ENCODE results near the gene CGB5. TPM values are rescaled to one million over a fixed set of nuclear protein-coding genes. Genes with fewer than 3 reads are reported as not detected.
"Not testable (repeated sequence)": the region's sequence is repeated elsewhere in the genome, so short reads cannot be mapped to it uniquely, and the experiment has no call there.

CGB5 gene
- total RNA-seq, 1 donor from 2014 or later = not detected

GRCh38 chr19:49056101-49056901 lies 12.7 kb downstream of the CGB5 start:
- no peak for FAIRE-seq
- peak; percentile 68 to 79 for DNase-seq (ENCODE audit: low spot score in 2 of 2)

GRCh38 chr19:49056902-49057596 lies 13.4 kb downstream of the CGB5 start:
- not testable (repeated sequence) for FAIRE-seq; DNase-seq (ENCODE audit: low spot score in 2 of 2)

GRCh38 chr19:49057636-49058234 lies 14.1 kb downstream of the CGB5 start, which contains the start of gene CGB7:
Gene CGB7 (minus strand): TSS chr19:49057749. CDS start chr19:49055375, 2,374 bp downstream.
- DNase-seq (ENCODE audit: low spot score in 2 of 2) = peak; percentile 51 to 73
- FAIRE-seq = no peak

GRCh38 chr19:49058562-49058961 lies 14.9 kb downstream of the CGB5 start:
- peak; percentile 20 to 28 for DNase-seq (ENCODE audit: low spot score in 2 of 2)

GRCh38 chr19:49059053-49059452 lies 15.4 kb downstream of the CGB5 start:
- FAIRE-seq (no peak), DNase-seq (ENCODE audit: low spot score in 2 of 2) (no peak)

More at GRCh38 chr19:49058562-49058961, 14.9 kb downstream of the CGB5 start:
- no peak for FAIRE-seq

- FAIRE-seq (no peak), DNase-seq (ENCODE audit: low spot score in 2 of 2) (no peak)
These were observed 17.4 kb downstream of the CGB5 start for GRCh38 chr19:49061000-49061399.

- FAIRE-seq (no peak), DNase-seq (ENCODE audit: low spot score in 2 of 2) (no peak)
These were observed 17.8 kb downstream of the CGB5 start for GRCh38 chr19:49061445-49061844.

GRCh38 chr19:49064029-49064629 lies 20.5 kb downstream of the CGB5 start:
- FAIRE-seq (no peak), DNase-seq (ENCODE audit: low spot score in 2 of 2) (no peak)

GRCh38 chr19:49064768-49065611 lies 21.3 kb downstream of the CGB5 start, which contains the start of gene NTF4:
Gene NTF4 (minus strand): TSS chr19:49064818. CDS start chr19:49061997, 2,821 bp downstream.
- FAIRE-seq (no peak), DNase-seq (ENCODE audit: low spot score in 2 of 2) (peak in 1 of 2 donors; percentile 31)

GRCh38 chr19:49065905-49066512 lies 22.4 kb downstream of the CGB5 start:
- DNase-seq (ENCODE audit: low spot score in 2 of 2) (peak in 1 of 2 donors; percentile 31), FAIRE-seq (no peak)

GRCh38 chr19:49067554-49067953 lies 23.9 kb downstream of the CGB5 start:
- DNase-seq (ENCODE audit: low spot score in 2 of 2) = peak in 1 of 2 donors; percentile 33
- no peak for FAIRE-seq

GRCh38 chr19:49069026-49069425 lies 25.4 kb downstream of the CGB5 start:
- FAIRE-seq (no peak), DNase-seq (ENCODE audit: low spot score in 2 of 2) (no peak)

GRCh38 chr19:49070416-49070815 lies 26.8 kb downstream of the CGB5 start:
- FAIRE-seq = no peak

GRCh38 chr19:49071860-49072547 lies 28.4 kb downstream of the CGB5 start:
- FAIRE-seq (no peak), DNase-seq (ENCODE audit: low spot score in 2 of 2) (no peak)

More at GRCh38 chr19:49070416-49070815, 26.8 kb downstream of the CGB5 start:
- no peak for DNase-seq (ENCODE audit: low spot score in 2 of 2)

GRCh38 chr19:49073514-49074378 lies 30.1 kb downstream of the CGB5 start:
- FAIRE-seq (no peak), DNase-seq (ENCODE audit: low spot score in 2 of 2) (no peak)

GRCh38 chr19:49074869-49075268 lies 31.2 kb downstream of the CGB5 start:
- not testable (repeated sequence) for FAIRE-seq; DNase-seq (ENCODE audit: low spot score in 2 of 2)

GRCh38 chr19:49080392-49080791 lies 36.7 kb downstream of the CGB5 start:
- DNase-seq (ENCODE audit: low spot score in 2 of 2) = no peak
- FAIRE-seq = no peak

GRCh38 chr19:49081273-49081672 lies 37.6 kb downstream of the CGB5 start:
- DNase-seq (ENCODE audit: low spot score in 2 of 2) (no peak), FAIRE-seq (no peak)
